PC-3 (cell line): ENCODE results near the gene MYO18A.

Experiments used
- CTCF ChIP-seq: fragments of 300-600 bp; sonication (generic); conservative IDR thresholded peaks from 2 replicates; pipeline ENCODE4 v1.5.1; 2017; ENCODE audit warnings: antibody characterized with exemption, low read depth, mild to moderate bottlenecking, low read length
- EZH2 ChIP-seq: fragments of 300-600 bp; sonication (generic); IDR thresholded peaks from one replicate; pipeline ENCODE4 v1.6.1; 2017; ENCODE audit warnings: antibody characterized with exemption, mild to moderate bottlenecking, low read length; ENCODE audit not compliant: unreplicated experiment
- EZH2phosphoT487 ChIP-seq: fragments of 300-600 bp; sonication (generic); IDR thresholded peaks from 2 replicates; pipeline ENCODE4 v1.6.1; 2018; ENCODE audit warnings: mild to moderate bottlenecking, antibody characterized with exemption, low read length, borderline replicate concordance

DNA sequence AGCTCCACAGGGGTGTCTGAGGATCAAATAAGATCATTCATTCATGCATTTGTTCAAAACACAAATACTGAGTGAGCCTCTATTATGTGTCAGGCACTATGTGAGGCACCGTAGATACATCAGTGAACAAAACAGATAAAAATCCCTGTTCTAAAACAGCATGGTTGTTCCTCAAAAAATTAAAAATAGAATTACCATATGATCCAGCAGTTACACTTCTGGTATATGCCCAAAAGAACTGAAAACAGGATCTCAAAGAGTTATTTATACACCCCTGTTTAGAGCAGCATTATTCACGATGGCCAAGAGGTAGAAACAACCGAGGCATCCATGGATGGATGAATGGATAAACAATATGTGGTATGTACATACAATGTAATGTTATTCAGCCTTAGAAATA lies 121.8 kb downstream of the MYO18A start:
- TF ChIP-seq CTCF (no peak), EZH2phosphoT487 (no peak), EZH2 (no peak)
